Cardiac septum (tissue), 1 donor: ENCODE measurements around the gene CPM. TPM values are rescaled to one million over a fixed set of nuclear protein-coding genes. Genes with fewer than 3 reads are reported as not detected.

Source experiments
- DNase-seq: peaks from one replicate; pipeline ENCODE4 v3.0.0-alpha.2; 2020; ENCODE audit warnings: low spot score
- intact Hi-C: fragments of 100-400 bp; cut with DNase I; formaldehyde crosslinking; loops from one replicate; pipeline ENCODE4 v1.14.0; 2022
- total RNA-seq: library from RNA; stranded (reverse); fragmentation: NEBNext Ultra II Directional; extraction: Animal tissue kit (Norgen Biotek cat#: 25700); gene quantifications from one replicate; pipeline ENCODE4 v1.2.1, GENCODE V29; 2021
- donor health status: DM: no; HTN: no; CAD: no.

CPM gene
- total RNA-seq, 1 donor from 2014 or later, result 3.2 TPM

DNA sequence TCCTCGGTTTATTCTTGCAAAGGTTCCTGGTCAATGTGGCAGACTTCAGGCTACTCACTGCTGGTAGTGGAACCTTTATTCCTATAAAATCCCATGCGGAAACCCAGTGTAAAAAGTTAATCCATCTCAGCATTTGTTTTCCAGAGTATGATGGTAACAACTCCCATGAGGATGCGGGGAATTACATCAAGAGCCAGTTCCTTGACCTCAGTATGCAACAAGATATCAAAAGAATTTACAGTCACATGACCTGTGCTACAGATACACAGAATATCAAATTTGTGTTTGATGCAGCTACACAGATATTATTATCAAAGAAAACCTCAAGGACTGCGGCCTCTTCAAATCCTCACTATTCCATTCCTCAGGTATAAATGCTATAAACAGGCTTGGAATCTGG is 19.3 kb downstream of the CPM start:
- intact Hi-C loops, result no loop called here

DNA sequence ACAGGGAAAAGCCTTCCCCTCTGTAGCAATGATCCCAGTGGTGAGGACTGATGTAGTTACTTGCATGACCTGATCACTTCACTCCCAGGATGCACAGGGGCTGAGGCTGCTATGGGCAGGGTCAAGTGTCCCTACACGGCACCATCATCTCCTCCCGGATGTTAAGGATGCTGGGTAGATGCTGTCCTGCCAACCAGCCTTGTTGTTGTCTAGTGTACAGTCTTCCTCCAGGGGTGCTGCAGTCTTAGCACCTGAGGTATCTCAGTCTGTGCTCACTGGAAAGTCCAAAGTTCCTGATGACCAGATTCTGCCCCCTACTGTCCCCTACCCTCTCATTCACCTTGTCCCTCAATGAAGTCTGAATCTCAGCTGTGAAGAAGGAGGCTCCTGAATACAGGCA is 20.1 kb downstream of the CPM start:
- DNase-seq, result no peak
- intact Hi-C loops, result no loop called here

More for the DNA sequence above, 19.3 kb downstream of the CPM start:
- no peak for DNase-seq

DNA sequence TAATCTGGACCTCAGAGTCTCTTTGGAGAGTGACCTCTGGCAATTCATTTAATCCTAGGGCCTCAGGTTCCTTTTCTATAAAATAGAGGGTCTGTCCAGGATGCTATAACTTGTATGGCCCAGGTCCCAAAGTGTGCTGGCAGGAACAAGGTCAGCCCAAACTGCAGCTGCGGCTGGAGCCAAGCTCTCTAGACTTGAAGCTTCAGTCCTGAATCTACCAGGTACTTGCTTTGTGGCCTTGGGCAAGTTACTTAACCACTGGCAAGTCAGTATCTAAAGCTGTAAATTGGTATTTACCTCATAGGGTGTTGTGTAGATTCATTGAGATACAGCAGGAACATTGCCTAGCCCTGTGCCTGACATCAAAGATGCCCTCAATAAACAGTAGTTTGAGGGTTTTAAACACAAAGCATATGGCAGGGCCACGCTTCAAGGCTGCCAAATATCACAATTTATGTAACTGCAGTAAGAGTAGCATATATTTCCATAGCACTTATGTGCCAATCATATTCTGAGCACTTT is 21.7 kb downstream of the CPM start:
- no peak for DNase-seq
- intact Hi-C loops, result no loop called here

- intact Hi-C loops, result no loop called here
- no peak for DNase-seq
These were observed 22.8 kb downstream of the CPM start for GRCh38 chr12:68910128-68910527.

DNA sequence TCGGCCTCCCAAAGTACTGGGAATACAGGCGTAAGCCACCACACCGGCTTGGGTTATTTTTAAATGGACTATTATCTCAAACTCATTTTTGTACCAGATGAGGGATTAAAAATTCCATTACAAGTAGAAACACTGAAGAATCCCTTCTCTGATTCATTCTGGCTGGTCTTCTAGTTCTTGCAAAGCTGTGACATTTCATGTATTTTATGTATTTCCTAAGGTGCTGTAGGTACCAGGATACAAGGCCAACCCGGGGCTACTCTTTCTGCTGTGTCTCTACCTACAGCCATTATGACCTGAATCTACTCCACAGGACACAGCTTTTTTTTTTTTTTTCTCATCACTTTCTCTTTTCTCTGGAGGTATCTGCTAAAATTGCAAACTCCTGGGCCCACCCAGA is 24.9 kb downstream of the CPM start:
- no peak for DNase-seq
- intact Hi-C loops, result no loop called here

DNA sequence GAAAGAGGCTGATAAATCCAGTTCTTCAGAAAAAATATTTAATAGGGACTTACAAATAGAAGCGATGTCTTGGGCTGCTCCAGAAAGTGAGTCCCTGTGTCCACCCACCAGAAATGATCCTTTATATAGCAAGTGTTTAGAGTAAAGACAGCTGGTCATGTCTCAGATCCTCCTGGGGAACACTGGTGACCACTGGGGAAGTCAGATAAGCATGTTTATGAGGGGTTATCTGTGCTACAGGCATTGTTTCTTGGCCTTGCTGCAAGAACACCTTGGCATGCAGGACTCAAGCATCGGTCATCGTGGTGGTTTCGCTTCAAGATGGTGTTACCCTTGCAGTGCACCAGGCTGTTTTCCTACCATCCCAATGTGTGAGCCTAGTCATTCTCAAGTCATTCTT is 27.2 kb downstream of the CPM start:
- no peak for DNase-seq
- intact Hi-C loops, result no loop called here

GRCh38 chr12:68904351-68904962 is 28.5 kb downstream of the CPM start:
- intact Hi-C loops, result no loop called here
- DNase-seq, result no peak

GRCh38 chr12:68903511-68903910 is 29.5 kb downstream of the CPM start:
- intact Hi-C loops, result no loop called here
- no peak for DNase-seq

DNA sequence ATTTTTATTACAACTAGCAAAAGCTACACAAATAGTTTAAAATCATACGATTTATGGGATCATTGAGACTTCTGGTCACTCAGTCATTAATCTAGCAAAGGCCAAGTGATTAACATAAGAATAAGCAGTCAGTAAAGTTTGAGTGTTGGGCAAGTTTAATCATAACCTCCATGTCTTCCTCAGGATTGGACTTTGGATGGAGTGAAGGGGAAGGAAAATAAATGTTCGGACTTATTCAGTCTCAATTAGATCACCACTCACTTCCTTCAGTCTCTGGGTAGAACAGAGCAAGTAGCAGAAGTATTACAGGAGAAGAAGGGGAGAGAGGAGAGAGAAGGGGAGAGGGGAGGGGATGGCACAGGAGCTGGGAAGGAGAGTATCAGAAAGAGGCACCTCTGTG is 31.4 kb downstream of the CPM start:
- no peak for DNase-seq
- intact Hi-C loops, result no loop called here

GRCh38 chr12:68901145-68901544 is 31.8 kb downstream of the CPM start:
- no peak for DNase-seq

DNA sequence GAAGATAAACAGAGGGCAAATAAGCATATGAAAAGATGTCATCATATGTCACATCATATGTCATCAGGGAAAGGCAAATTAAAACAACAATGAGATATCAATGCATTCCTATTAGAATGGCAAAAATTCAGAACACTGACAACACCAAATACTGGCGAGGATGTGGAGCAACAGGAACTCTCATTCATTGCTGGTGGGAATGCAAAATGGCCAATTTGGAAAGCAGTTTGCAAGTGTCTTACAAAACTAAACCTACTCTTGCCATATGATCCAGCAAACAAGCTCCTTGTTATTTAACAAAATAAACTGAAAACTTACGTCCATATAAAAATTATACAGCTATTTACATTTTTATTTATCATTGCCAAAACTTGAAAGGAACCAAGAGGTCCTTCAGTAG is 32.7 kb downstream of the CPM start:
- no peak for DNase-seq
- intact Hi-C loops, result no loop called here

More at GRCh38 chr12:68901145-68901544, 31.8 kb downstream of the CPM start:
- intact Hi-C loops, result no loop called here

DNA sequence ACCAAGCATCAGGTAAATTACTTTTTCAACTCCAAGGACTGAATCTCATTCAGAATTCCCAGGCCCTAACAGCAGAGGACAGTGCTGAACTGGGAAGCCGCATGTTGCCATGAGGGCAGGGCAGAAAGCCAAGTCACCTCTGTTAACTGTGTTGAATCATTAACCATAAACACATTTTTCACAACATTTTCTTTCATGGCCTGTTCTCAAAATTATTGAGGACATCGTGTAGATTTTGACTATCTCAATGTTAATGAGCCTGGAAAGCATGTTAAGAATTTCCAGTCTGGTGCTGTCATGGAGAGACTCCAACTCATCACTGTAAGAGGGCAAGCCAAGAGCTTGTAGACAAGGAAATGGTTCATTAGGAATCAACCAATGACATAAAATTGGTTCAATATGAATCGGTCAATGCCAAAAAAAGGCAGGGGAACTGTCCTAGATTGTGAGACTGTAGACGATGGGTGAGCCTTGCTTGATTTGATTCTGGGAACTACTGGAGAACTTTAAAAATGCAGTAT is 33.7 kb downstream of the CPM start:
- no peak for DNase-seq
- intact Hi-C loops, result no loop called here

DNA sequence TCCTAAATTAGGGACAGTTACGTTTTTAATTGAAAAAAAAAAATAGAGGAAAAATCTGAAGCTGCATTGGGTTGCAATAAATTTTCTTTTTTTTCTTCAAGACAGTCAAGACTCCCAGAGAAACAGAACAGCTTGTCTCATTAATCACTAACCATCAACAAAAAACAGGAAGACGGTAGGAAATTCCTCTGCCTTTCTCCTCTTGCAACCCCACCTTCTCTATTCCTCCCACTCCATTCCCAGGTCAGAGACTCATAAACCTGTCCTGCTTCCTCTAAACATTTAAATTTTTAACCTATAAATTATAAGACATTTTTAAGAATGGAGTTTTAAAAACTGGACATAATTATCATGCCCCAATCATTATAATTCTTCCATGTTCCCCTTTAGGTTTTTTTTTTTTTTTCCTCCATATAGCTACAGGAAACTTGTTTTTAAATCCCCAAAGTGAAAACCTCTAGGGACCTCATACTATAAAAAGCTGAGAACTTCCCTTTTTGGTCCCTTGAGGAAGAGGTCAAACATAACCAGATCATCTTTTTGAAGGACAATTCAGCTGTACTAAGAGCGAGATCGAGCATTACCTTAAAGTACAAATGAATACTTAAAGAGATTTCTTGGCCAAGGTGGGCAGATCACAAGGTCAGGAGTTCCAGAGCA is 36.0 kb downstream of the CPM start:
- intact Hi-C loops, result no loop called here
- DNase-seq, result no peak

DNA sequence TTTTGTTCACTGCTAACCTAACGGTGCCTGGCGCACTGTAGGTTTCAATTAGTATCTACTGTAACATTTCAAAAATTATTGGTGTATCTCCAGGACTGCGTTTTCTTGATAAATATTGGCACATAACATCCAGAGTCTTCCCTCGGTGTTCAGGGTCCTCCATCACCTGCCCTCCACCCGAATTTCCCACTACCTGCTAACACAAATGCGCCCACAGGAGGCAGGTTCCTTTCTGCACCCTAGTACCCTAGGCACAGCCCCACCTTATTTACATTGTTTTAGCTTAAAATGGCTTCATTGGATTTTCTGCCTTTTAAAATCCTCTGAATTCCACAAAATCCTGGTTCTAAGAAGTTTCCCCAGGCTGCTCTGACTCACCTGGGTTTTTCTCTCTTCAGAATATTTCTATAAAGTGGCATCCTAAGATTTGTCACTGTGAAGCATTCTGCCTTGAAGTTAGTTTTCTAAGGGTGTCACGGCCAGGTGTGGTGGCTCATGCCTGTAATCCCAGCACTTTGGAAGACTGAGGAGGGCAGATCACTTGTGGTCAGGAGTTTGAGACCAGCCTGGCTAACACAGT is 38.6 kb downstream of the CPM start:
- no peak for DNase-seq
- intact Hi-C loops, result no loop called here

GRCh38 chr12:68893741-68894140 is 39.2 kb downstream of the CPM start:
- DNase-seq, result no peak
- intact Hi-C loops, result no loop called here

DNA sequence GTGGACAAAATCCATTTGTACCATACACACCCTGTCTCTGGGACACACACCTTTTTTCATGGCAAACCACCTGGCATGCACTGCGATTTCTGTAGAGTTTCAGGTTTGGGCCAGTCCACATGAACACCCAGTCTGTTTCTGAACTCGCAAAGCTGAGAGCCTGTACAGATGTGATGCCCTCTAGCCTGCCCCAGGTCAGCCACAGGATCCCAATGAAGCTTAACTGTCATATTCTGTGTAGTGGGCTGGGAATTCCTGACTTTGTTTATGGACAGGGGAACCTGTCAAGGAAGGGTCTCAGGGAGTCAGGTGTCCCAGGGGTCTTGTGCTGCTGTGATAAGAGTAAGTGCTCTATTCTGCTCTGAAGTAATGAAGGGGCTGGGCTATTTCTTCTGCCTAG is 39.8 kb downstream of the CPM start:
- intact Hi-C loops, result no loop called here
- DNase-seq, result no peak

GRCh38 chr12:68891141-68891540 is 41.8 kb downstream of the CPM start:
- DNase-seq, result no peak
- intact Hi-C loops, result no loop called here

GRCh38 chr12:68890701-68891113 is 42.3 kb downstream of the CPM start:
- no peak for DNase-seq
- intact Hi-C loops, result no loop called here

- intact Hi-C loops, result no loop called here
- no peak for DNase-seq
These were observed 44.7 kb downstream of the CPM start for GRCh38 chr12:68888243-68888642.

DNA sequence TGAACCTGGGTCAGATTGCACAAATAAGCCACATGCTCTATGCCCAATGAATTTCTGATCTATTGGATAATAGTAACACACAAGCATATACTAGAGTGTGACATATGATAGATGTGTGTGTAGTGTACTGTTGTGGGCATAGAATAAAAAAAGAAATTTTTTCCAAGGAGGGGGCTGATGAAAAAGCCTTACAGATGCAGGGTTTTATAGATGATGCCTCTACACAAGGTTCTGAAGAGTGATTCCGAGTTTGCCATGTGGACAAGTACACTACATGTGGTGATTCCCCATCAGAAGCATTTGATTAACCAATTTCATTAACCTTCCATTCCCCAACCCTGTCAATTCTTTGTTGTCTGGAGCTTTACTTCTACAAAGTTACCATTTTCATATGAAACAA is 45.3 kb downstream of the CPM start:
- no peak for DNase-seq
- intact Hi-C loops, result no loop called here
